ENCODE results near the gene MSH5. TPM values are rescaled to one million over a fixed set of nuclear protein-coding genes. Genes with fewer than 3 reads are reported as not detected.
A peak's percentile ranks its signal among the peaks of the same experiment; 100 is the strongest.

Gene MSH5
- total RNA-seq, 1 donor from 2014 or later: 45.0 TPM

- H3K27ac Mint-ChIP-seq: peak within 1 kb of the TSS; percentile 74
Observed at GRCh38 chr6:31723245-31723979, 16.4 kb upstream of the MSH5 start, which contains the start of gene MPIG6B. TSS of gene MPIG6B (plus strand) at chr6:31723373. CDS start at chr6:31723384, 11 bp downstream.

GRCh38 chr6:31723980-31724691 lies 15.7 kb upstream of the MSH5 start:
- Mint-ChIP-seq H3K4me1 (ENCODE audit: low read depth) (peaks cover 7% of the 10 kb centered on the region), H3K4me3 (ENCODE audit: low read depth) (no peak overlapping the region), H3K27me3 (no peaks in the 10 kb centered on the region), H3K9me3 (ENCODE audit: low read depth) (no peaks in the 10 kb centered on the region), H3K27ac (peak overlapping the region; percentile 74), H3K36me3 (ENCODE audit: insufficient read depth) (peaks cover 28% of the 10 kb centered on the region)
- no peak for TF ChIP-seq CTCF (IDR thresholded peaks at IDR 0.05; ENCODE audit: unreplicated experiment)
- no peak for DNase-seq (ENCODE audit: low spot score, unreplicated experiment)

More at GRCh38 chr6:31723245-31723979, 16.4 kb upstream of the MSH5 start, which contains the start of gene MPIG6B:
- no peaks in the 10 kb centered on the region for H3K9me3 Mint-ChIP-seq (ENCODE audit: low read depth)
- no peak for TF ChIP-seq CTCF (IDR thresholded peaks at IDR 0.05; ENCODE audit: unreplicated experiment)
- H3K27me3 Mint-ChIP-seq: no peaks in the 10 kb centered on the region
- peaks cover 5% of the 10 kb centered on the region for H3K4me1 Mint-ChIP-seq (ENCODE audit: low read depth)
- DNase-seq (ENCODE audit: low spot score, unreplicated experiment): no peak
- peaks cover 25% of the 10 kb centered on the region for H3K36me3 Mint-ChIP-seq (ENCODE audit: insufficient read depth)
- no peak within 1 kb of the TSS for H3K4me3 Mint-ChIP-seq (ENCODE audit: low read depth)

GRCh38 chr6:31725502-31726350 lies 14.1 kb upstream of the MSH5 start:
- no peaks in the 10 kb centered on the region for H3K9me3 Mint-ChIP-seq (ENCODE audit: low read depth)
- DNase-seq (ENCODE audit: low spot score, unreplicated experiment): no peak
- H3K27me3 Mint-ChIP-seq: no peaks in the 10 kb centered on the region
- peak overlapping the region; percentile 3 for H3K27ac Mint-ChIP-seq
- peaks cover 35% of the 10 kb centered on the region for H3K36me3 Mint-ChIP-seq (ENCODE audit: insufficient read depth)
- H3K4me3 Mint-ChIP-seq (ENCODE audit: low read depth): no peak overlapping the region
- TF ChIP-seq CTCF (IDR thresholded peaks at IDR 0.05; ENCODE audit: unreplicated experiment): no peak
- peaks cover 14% of the 10 kb centered on the region for H3K4me1 Mint-ChIP-seq (ENCODE audit: low read depth)

GRCh38 chr6:31727034-31727716 lies 12.6 kb upstream of the MSH5 start:
- peak overlapping the region; percentile 61 for H3K4me3 Mint-ChIP-seq (ENCODE audit: low read depth)
- no peak overlapping the region for H3K27ac Mint-ChIP-seq
- H3K4me1 Mint-ChIP-seq (ENCODE audit: low read depth): peaks cover 14% of the 10 kb centered on the region
- H3K9me3 Mint-ChIP-seq (ENCODE audit: low read depth): no peaks in the 10 kb centered on the region
- peaks cover 44% of the 10 kb centered on the region for H3K36me3 Mint-ChIP-seq (ENCODE audit: insufficient read depth)
- TF ChIP-seq CTCF (IDR thresholded peaks at IDR 0.05; ENCODE audit: unreplicated experiment): no peak
- DNase-seq (ENCODE audit: low spot score, unreplicated experiment): no peak
- no peaks in the 10 kb centered on the region for H3K27me3 Mint-ChIP-seq

Data from progenitor cell of endocrine pancreas (in vitro differentiated cells).